Neural progenitor cell (in vitro differentiated cells): ENCODE results near the gene TNIP1. TPM values are rescaled to one million over a fixed set of nuclear protein-coding genes. Genes with fewer than 3 reads are reported as not detected.
A peak's percentile ranks its signal among the peaks of the same experiment; 100 is the strongest.

Source experiments
- DNase-seq: peaks from one replicate; pipeline ENCODE4 v3.0.0-alpha.2; 2016; ENCODE audit warnings: low spot score
- H2AFZ ChIP-seq: fragments of 200-600 bp; sonication (generic); replicated peaks from 2 replicates; pipeline ENCODE4 v1.6.1; 2016; ENCODE audit warnings: antibody characterized with exemption
- H3F3A ChIP-seq: fragments of 200-600 bp; sonication (generic); 2 replicates; pipeline ENCODE4 v1.6.1; 2016; ENCODE audit warnings: antibody characterized with exemption, low read depth
- H3K27ac ChIP-seq: fragments of 200-600 bp; sonication (generic); 2 replicates; pipeline ENCODE4 v1.5.1; 2016; ENCODE audit warnings: mild to moderate bottlenecking
- H3K27me3 ChIP-seq: fragments of 200-600 bp; sonication (generic); 2 replicates; pipeline ENCODE4 v1.6.1; 2016; ENCODE audit warnings: mild to moderate bottlenecking, moderate library complexity
- H3K36me3 ChIP-seq: fragments of 200-600 bp; sonication (generic); 2 replicates; pipeline ENCODE4 v1.5.1; 2016
- H3K4me1 ChIP-seq: fragments of 200-600 bp; sonication (generic); 2 replicates; pipeline ENCODE4 v1.6.1; 2016; ENCODE audit warnings: mixed run types
- H3K4me2 ChIP-seq: fragments of 200-600 bp; sonication (generic); 2 replicates; pipeline ENCODE4 v1.6.1; 2016
- H3K4me3 ChIP-seq: fragments of 200-600 bp; sonication (generic); 2 replicates; pipeline ENCODE4 v1.5.1; 2016
- H3K79me2 ChIP-seq: fragments of 200-600 bp; sonication (generic); 2 replicates; pipeline ENCODE4 v1.6.1; 2016; ENCODE audit warnings: low read depth
- H3K9ac ChIP-seq: fragments of 200-600 bp; sonication (generic); 2 replicates; pipeline ENCODE4 v1.6.1; 2016
- H3K9me3 ChIP-seq: fragments of 200-600 bp; sonication (generic); 2 replicates; pipeline ENCODE4 v1.5.1; 2016; ENCODE audit warnings: low read depth
- H4K20me1 ChIP-seq: fragments of 200-600 bp; sonication (generic); 2 replicates; pipeline ENCODE4 v1.6.1; 2016; ENCODE audit warnings: low read depth
- H3K27ac Mint-ChIP-seq: 3 replicates; pipeline ENCODE4 v1.8.0; 2021; ENCODE audit warnings: mixed read lengths
- H3K27me3 Mint-ChIP-seq: 2 replicates; pipeline ENCODE4 v1.8.0; 2022; ENCODE audit warnings: low read depth, mild to moderate bottlenecking, inconsistent platforms, moderate library complexity, mixed read lengths; ENCODE audit not compliant: insufficient read depth
- H3K36me3 Mint-ChIP-seq: 3 replicates; pipeline ENCODE4 v1.8.0; 2021; ENCODE audit warnings: mixed read lengths
- H3K4me1 Mint-ChIP-seq: 3 replicates; pipeline ENCODE4 v1.8.0; 2021; ENCODE audit warnings: mixed read lengths
- H3K4me3 Mint-ChIP-seq: 3 replicates; pipeline ENCODE4 v1.8.0; 2021; ENCODE audit warnings: mild to moderate bottlenecking, moderate library complexity, mixed read lengths
- H3K9me3 Mint-ChIP-seq: 3 replicates; pipeline ENCODE4 v1.8.0; 2020; ENCODE audit warnings: mixed read lengths
- CTCF ChIP-seq: fragments of 200-600 bp; sonication (generic); IDR thresholded peaks from 2 replicates; pipeline ENCODE4 v1.5.1; 2017; ENCODE audit warnings: antibody characterized with exemption, mild to moderate bottlenecking
- EZH2 ChIP-seq: fragments of 200-600 bp; sonication (generic); IDR thresholded peaks from 2 replicates; pipeline ENCODE4 v1.6.1; 2017; ENCODE audit warnings: antibody characterized with exemption, mild to moderate bottlenecking, moderate library complexity
- EZH2phosphoT487 ChIP-seq: fragments of 200-600 bp; sonication (generic); IDR thresholded peaks from 2 replicates; pipeline ENCODE4 v1.6.1; 2017; ENCODE audit warnings: antibody characterized with exemption
- total RNA-seq: library from RNA; depleted of rRNA; stranded (reverse); fragments of >200 nt; gene quantifications from 2 replicates; pipeline ENCODE4 v1.2.3, GENCODE V29; 2015; ENCODE audit warnings: low replicate concordance

The TNIP1 gene
- total RNA-seq, 1 donor from 2014 or later: 33.5 TPM

- H3K4me1 ChIP-seq: peaks cover 10% of the 10 kb centered on the region
- Mint-ChIP-seq H3K36me3 (peaks cover 8% of the 10 kb centered on the region), H3K4me3 (peak overlapping the region; percentile 90), H3K27me3 (peaks cover 4% of the 10 kb centered on the region), H3K9me3 (no peaks in the 10 kb centered on the region), H3K4me1 (peaks cover 28% of the 10 kb centered on the region), H3K27ac (no peak overlapping the region)
- H3K27me3 ChIP-seq: no peaks in the 10 kb centered on the region
- no peak for TF ChIP-seq EZH2phosphoT487
- TF ChIP-seq CTCF: peak; percentile 49
- DNase-seq: peak; percentile 65
- no peak overlapping the region for H2AFZ ChIP-seq
- peaks cover 3% of the 10 kb centered on the region for H3F3A ChIP-seq
- peaks cover 24% of the 10 kb centered on the region for H3K79me2 ChIP-seq
- no peak overlapping the region for H3K27ac ChIP-seq
- no peaks in the 10 kb centered on the region for H3K36me3 ChIP-seq
- H3K9me3 ChIP-seq: no peaks in the 10 kb centered on the region
- no peak overlapping the region for H3K9ac ChIP-seq
- peak overlapping the region; percentile 78 for H3K4me3 ChIP-seq
- H4K20me1 ChIP-seq: peaks cover 3% of the 10 kb centered on the region
- H3K4me2 ChIP-seq: peak overlapping the region; percentile 77
These were observed 1.6 kb upstream of the TNIP1 start for GRCh38 chr5:151082282-151082902.

GRCh38 chr5:151081431-151082281 lies 822 bp upstream of the TNIP1 start:
- Histone ChIP-seq H4K20me1 (peaks cover 5% of the 10 kb centered on the region), H3F3A (peaks cover 3% of the 10 kb centered on the region), H3K4me1 (peaks cover 10% of the 10 kb centered on the region), H3K4me2 (peak overlapping the region; percentile 77), H3K4me3 (peak overlapping the region; percentile 78), H3K27ac (peak overlapping the region; percentile 38), H3K9me3 (no peaks in the 10 kb centered on the region), H3K79me2 (peaks cover 24% of the 10 kb centered on the region), H3K27me3 (no peaks in the 10 kb centered on the region), H3K9ac (peak overlapping the region; percentile 54), H3K36me3 (no peaks in the 10 kb centered on the region), H2AFZ (peak overlapping the region; percentile 83)
- H3K36me3 Mint-ChIP-seq: peaks cover 8% of the 10 kb centered on the region
- no peak for DNase-seq
- peaks cover 28% of the 10 kb centered on the region for H3K4me1 Mint-ChIP-seq
- TF ChIP-seq CTCF: no peak
- TF ChIP-seq EZH2: no peak
- TF ChIP-seq EZH2phosphoT487: no peak
- peak overlapping the region; percentile 96 for H3K27ac Mint-ChIP-seq
- H3K27me3 Mint-ChIP-seq: peaks cover 4% of the 10 kb centered on the region
- no peaks in the 10 kb centered on the region for H3K9me3 Mint-ChIP-seq
- peak overlapping the region; percentile 90 for H3K4me3 Mint-ChIP-seq

GRCh38 chr5:151079838-151080612 lies 809 bp downstream of the TNIP1 start:
- H3K9me3 Mint-ChIP-seq: no peaks in the 10 kb centered on the region
- Histone ChIP-seq H3K4me1 (peaks cover 10% of the 10 kb centered on the region), H3K9ac (peak overlapping the region; percentile 8), H3K27ac (no peak overlapping the region), H3K36me3 (no peaks in the 10 kb centered on the region), H3K27me3 (no peaks in the 10 kb centered on the region), H3K4me3 (peak overlapping the region; percentile 78), H3K4me2 (peak overlapping the region; percentile 77), H3F3A (peaks cover 3% of the 10 kb centered on the region), H4K20me1 (peaks cover 5% of the 10 kb centered on the region), H3K79me2 (peaks cover 24% of the 10 kb centered on the region), H2AFZ (peak overlapping the region; percentile 83), H3K9me3 (no peaks in the 10 kb centered on the region)
- peak overlapping the region; percentile 90 for H3K4me3 Mint-ChIP-seq
- no peak for DNase-seq
- H3K4me1 Mint-ChIP-seq: peaks cover 28% of the 10 kb centered on the region
- no peak for TF ChIP-seq EZH2phosphoT487
- TF ChIP-seq EZH2: no peak
- TF ChIP-seq CTCF: no peak
- H3K27me3 Mint-ChIP-seq: peaks cover 4% of the 10 kb centered on the region
- H3K36me3 Mint-ChIP-seq: peaks cover 8% of the 10 kb centered on the region
- H3K27ac Mint-ChIP-seq: no peak overlapping the region
